ENCODE data around the gene CSN2.

The CSN2 gene

GRCh38 chr4:69965628-69966027 lies at the start of gene CSN2:
Gene CSN2, minus strand, starts transcription at chr4:69965728. Its CDS starts 4,733 bp downstream, at chr4:69960995.
- TF ChIP-seq YY1 (IDR thresholded peaks at IDR 0.05; ENCODE audit: low read depth) (no peak), TCF12 (IDR thresholded peaks at IDR 0.05; ENCODE audit: low read depth) (no peak), NFIC (IDR thresholded peaks at IDR 0.05) (no peak), TAF1 (IDR thresholded peaks at IDR 0.05; ENCODE audit: low read depth) (no peak)

GRCh38 chr4:70008771-70009170 lies 43.2 kb upstream of the CSN2 start:
- no peak for TF ChIP-seq MAX (IDR thresholded peaks at IDR 0.05)
- no peak for TF ChIP-seq ZBTB7A (IDR thresholded peaks at IDR 0.05; ENCODE audit: low read depth)
- TF ChIP-seq CREB1 (IDR thresholded peaks at IDR 0.05; ENCODE audit: low read depth), result no peak
- TF ChIP-seq USF1 (IDR thresholded peaks at IDR 0.05), result no peak
- no peak for TF ChIP-seq YY1 (IDR thresholded peaks at IDR 0.05; ENCODE audit: low read depth)
- no peak for TF ChIP-seq NFIC (IDR thresholded peaks at IDR 0.05)
- TF ChIP-seq CEBPB (IDR thresholded peaks at IDR 0.05), result no peak
- TF ChIP-seq EP300 (IDR thresholded peaks at IDR 0.05; ENCODE audit: borderline replicate concordance), result no peak
- TF ChIP-seq TAF1 (IDR thresholded peaks at IDR 0.05; ENCODE audit: low read depth), result no peak
- no peak for TF ChIP-seq EGR1 (IDR thresholded peaks at IDR 0.05)
- no peak for TF ChIP-seq RAD21 (IDR thresholded peaks at IDR 0.05; ENCODE audit: low read depth)

GRCh38 chr4:70002507-70002906 lies 37.0 kb upstream of the CSN2 start:
- TF ChIP-seq EGR1 (IDR thresholded peaks at IDR 0.05), result no peak
- TF ChIP-seq TCF12 (IDR thresholded peaks at IDR 0.05; ENCODE audit: low read depth), result no peak
- TF ChIP-seq MAX (IDR thresholded peaks at IDR 0.05), result no peak
- TF ChIP-seq TAF1 (IDR thresholded peaks at IDR 0.05; ENCODE audit: low read depth), result no peak
- no peak for TF ChIP-seq FOXM1 (IDR thresholded peaks at IDR 0.05; ENCODE audit: borderline replicate concordance, low read depth)
- TF ChIP-seq YY1 (IDR thresholded peaks at IDR 0.05; ENCODE audit: low read depth), result no peak
- no peak for TF ChIP-seq RAD21 (IDR thresholded peaks at IDR 0.05; ENCODE audit: low read depth)
- no peak for TF ChIP-seq CEBPB (IDR thresholded peaks at IDR 0.05)
- no peak for TF ChIP-seq NFIC (IDR thresholded peaks at IDR 0.05)
- no peak for TF ChIP-seq USF1 (IDR thresholded peaks at IDR 0.05)
- TF ChIP-seq TEAD4 (IDR thresholded peaks at IDR 0.05), result no peak
- no peak for TF ChIP-seq EP300 (IDR thresholded peaks at IDR 0.05; ENCODE audit: borderline replicate concordance)
- TF ChIP-seq CREB1 (IDR thresholded peaks at IDR 0.05; ENCODE audit: low read depth), result no peak
- no peak for TF ChIP-seq ZBTB7A (IDR thresholded peaks at IDR 0.05; ENCODE audit: low read depth)
- TF ChIP-seq REST (IDR thresholded peaks at IDR 0.05; ENCODE audit: low read depth), result no peak

- TF ChIP-seq TAF1 (IDR thresholded peaks at IDR 0.05; ENCODE audit: low read depth), result no peak
- TF ChIP-seq USF1 (IDR thresholded peaks at IDR 0.05), result no peak
- TF ChIP-seq ZBTB7A (IDR thresholded peaks at IDR 0.05; ENCODE audit: low read depth), result no peak
- no peak for TF ChIP-seq EP300 (IDR thresholded peaks at IDR 0.05; ENCODE audit: borderline replicate concordance)
- no peak for TF ChIP-seq RAD21 (IDR thresholded peaks at IDR 0.05; ENCODE audit: low read depth)
Measured at GRCh38 chr4:70000711-70001110, 35.2 kb upstream of the CSN2 start.

GRCh38 chr4:69999420-69999819 lies 33.9 kb upstream of the CSN2 start:
- no peak for TF ChIP-seq YY1 (IDR thresholded peaks at IDR 0.05; ENCODE audit: low read depth)
- TF ChIP-seq NFIC (IDR thresholded peaks at IDR 0.05), result no peak

- TF ChIP-seq ZBTB7A (IDR thresholded peaks at IDR 0.05; ENCODE audit: low read depth) (no peak), CEBPB (IDR thresholded peaks at IDR 0.05) (no peak), MAX (IDR thresholded peaks at IDR 0.05) (no peak), NFIC (IDR thresholded peaks at IDR 0.05) (no peak), TCF12 (IDR thresholded peaks at IDR 0.05; ENCODE audit: low read depth) (no peak), EP300 (IDR thresholded peaks at IDR 0.05; ENCODE audit: borderline replicate concordance) (no peak), TAF1 (IDR thresholded peaks at IDR 0.05; ENCODE audit: low read depth) (no peak), EGR1 (IDR thresholded peaks at IDR 0.05) (no peak), RAD21 (IDR thresholded peaks at IDR 0.05; ENCODE audit: low read depth) (no peak), TEAD4 (IDR thresholded peaks at IDR 0.05) (no peak), REST (IDR thresholded peaks at IDR 0.05; ENCODE audit: low read depth) (no peak), FOXM1 (IDR thresholded peaks at IDR 0.05; ENCODE audit: borderline replicate concordance, low read depth) (no peak), CREB1 (IDR thresholded peaks at IDR 0.05; ENCODE audit: low read depth) (no peak), YY1 (IDR thresholded peaks at IDR 0.05; ENCODE audit: low read depth) (no peak)
Measured at GRCh38 chr4:69995526-69996016, 30.0 kb upstream of the CSN2 start, which contains the start of gene STATH. Gene STATH, plus strand, starts transcription at chr4:69995966. Its CDS starts 2,472 bp downstream, at chr4:69998438.

All from Ishikawa (cell line).